HG03103 (cell line): ENCODE measurements around the gene VTI1A.
"Not testable (repeated sequence)": the region's sequence is repeated elsewhere in the genome, so short reads cannot be mapped to it uniquely, and the experiment has no call there.

Experiments used
- ATAC-seq: cut with Tn5 transposase; IDR thresholded peaks from one replicate; pipeline ENCODE4 v1.9.1; 2021; ENCODE audit warnings: low read depth; ENCODE audit not compliant: unreplicated experiment

Gene VTI1A

DNA sequence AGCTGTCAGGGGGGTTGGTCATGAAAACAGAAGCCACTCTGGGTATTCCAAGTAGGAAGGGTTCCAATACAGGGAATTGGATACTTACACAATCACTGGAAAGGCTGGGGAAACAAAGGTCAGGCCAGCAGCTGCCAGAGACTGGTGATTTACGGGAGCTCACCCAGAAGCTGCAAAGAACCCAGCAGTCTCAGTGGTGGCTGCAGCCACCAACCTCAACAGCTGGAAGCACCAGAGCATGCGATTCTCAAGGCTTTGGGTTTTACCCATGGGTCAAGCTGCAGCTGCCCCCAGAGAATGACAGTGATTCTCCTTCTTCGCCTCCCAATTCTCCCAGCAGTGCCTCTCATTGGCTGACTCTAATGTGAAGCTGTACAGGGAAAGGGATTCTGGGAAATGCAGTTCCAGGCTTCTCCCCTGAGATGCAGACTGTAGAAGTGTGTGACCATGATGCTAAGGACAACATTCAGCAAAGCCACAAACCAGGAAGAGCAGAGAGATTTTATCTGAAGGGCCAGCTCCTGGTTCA lies 395.9 kb downstream of the VTI1A start:
- peak; percentile 82 for ATAC-seq

DNA sequence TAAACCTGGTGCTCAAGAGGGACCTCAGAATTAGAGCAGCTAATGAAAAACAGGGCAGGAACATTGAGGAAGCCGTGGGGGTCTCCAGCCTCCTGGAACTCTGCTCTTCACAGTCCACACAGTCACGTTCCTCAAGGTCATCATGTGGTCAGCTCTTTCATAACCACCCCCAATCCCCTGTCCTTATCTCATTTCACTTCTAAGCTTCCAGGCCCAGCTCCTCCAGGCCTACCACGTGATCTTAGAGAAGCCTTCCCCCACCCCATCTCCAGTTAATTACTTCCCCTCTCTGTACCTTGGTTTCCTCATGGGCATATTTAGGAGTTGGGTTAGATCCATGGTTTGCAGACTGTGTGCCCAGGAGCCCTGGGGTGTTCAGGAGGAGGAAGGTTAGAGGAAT lies 396.6 kb downstream of the VTI1A start:
- no peak for ATAC-seq

DNA sequence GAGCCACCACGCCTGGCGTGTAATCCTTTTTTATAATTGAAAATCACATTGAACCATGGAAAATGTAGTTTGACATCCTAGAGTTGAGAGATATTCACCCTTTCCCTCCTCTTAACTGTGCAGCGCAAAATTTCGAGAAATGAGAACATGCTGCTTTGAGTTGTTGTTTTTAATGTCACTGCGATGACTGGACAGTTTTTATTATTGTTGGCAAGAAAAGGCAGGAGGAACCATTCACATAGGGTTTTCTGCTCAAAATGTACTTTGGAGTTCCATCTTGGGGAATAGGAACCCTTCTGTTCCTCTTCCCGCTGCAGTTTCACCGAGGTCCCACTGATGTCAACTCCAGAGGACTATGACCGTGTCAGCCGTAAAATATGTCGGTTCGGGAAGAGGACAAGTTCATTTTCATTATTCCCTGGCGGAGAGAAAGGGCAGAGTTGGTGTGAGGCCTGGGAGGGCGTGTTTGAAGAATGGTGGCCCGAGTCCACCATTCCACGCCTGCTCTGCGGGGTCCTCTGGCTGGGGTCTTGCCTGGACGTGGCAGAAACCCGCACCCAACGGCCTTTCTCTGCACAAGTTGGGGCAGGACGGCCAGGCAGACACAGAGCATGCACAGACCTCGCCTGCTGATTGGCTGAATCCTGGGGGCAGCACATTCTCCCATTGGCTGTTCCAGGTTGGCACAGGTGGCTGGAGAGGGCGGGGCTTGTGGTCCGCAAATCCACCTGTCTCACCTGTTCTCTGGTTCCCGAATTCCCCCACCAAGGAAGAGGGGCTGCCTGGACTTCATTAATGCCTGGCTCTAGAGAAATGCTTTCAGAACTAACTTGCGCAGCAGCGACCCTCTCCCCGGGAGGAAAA lies 397.9 kb downstream of the VTI1A start:
- ATAC-seq: no peak

GRCh38 chr10:112847778-112848177 lies 400.8 kb downstream of the VTI1A start:
- no peak for ATAC-seq

- ATAC-seq: no peak
Observed at GRCh38 chr10:112848228-112848627, 401.2 kb downstream of the VTI1A start.

DNA sequence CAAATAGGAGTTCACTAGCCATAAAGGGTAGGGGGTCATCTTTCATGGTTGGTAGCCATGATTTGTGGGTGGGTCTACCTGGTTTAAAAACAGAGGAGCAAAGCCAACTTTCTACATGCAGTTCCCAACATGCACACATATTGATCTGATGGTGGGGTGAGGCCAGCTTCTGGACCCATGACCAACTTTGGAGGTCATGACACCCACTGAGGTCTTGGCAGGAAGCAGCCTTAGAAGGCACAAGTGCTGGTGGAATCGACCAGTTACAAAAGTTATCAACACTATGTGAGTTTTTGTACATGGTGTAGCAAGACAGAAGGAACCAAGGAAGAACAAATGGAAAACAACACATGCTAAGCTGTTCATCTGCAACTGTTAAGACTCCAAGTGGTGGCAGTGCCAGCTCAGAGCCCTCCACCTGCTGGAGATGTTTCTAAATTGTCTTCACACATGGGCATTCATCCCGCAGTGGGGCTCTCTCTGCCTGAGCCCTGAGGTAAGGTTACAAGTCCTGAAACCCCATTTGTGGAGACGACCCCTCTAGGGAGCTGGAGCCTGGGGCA lies 401.9 kb downstream of the VTI1A start:
- no peak for ATAC-seq

DNA sequence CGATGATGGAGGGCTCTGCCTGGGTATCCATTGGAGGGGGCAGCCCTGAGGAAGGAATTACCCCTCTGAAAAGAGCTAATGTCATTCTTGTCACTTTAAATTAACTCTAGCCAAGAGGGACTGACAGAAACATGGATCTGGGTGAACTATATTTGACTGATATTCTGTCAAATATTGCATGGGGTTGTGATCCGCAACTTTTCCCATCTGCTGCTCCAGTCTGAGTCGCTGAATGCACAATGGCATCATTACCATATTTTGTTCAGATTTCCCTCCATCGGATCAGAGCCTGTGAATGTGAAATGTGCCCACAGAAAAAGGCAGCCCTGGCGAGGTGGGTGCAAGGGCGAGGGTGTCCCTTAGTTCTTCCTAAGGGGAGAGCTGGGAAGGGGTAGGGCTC lies 402.5 kb downstream of the VTI1A start:
- ATAC-seq: no peak

- no peak for ATAC-seq
Observed at GRCh38 chr10:112851181-112851580, 404.2 kb downstream of the VTI1A start.

GRCh38 chr10:112851588-112852211 lies 404.7 kb downstream of the VTI1A start:
- ATAC-seq: no peak

DNA sequence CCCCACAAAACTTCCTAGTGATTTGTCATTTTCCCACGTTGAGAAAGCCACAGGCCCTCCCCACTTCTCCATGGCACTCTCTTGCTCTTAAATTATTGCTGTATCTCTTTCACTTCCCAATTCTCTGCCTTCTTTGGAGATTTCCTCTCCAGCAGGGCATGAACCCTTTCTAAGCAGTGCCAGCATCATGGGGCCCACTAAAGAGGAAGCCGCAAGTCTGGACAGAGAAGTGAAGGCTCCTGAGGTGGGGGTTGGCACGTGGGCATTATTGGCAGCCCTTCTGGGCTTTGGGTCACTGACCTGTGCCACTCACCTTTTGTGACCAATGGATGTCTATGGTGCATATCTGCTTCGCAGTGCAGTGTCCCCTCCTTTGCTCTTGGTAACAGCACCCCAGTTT lies 405.3 kb downstream of the VTI1A start:
- ATAC-seq: no peak

DNA sequence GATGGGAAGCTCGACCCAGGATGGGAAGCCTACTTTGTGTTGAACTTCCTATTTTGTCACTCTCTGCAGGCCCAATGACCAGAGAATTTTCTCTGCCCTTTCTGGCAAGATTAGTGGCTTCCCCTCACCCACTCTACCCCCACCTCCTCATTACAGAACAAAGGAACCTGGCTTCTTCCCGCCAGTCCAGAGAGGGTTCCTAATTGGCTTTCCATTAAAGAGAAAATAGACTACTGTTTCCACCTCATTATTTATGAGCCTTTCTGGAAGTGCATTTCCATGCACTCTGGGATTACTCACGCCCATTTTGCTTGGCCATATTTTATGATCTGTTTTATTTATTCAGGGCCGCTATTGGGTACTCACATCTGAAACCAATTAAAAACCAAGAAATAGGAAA lies 408.1 kb downstream of the VTI1A start:
- no peak for ATAC-seq

DNA sequence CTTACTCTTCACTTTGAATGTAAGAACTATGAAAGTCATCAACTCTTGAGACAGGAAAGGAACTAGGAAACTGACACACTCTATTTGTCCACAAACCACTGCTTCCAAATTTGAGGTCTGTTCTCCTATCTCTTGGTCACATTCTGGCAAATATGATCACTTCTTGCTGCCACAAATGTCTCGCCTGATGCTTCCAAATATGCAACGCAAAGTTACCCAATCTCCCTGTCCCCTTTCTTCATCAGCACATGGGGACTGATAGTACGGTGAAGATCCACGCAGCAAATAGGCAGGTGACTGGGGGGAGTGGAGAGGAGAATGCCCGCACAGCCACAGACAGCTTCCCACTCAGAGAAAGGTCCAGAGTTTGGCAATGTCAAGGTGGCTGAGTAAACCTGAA lies 410.5 kb downstream of the VTI1A start:
- ATAC-seq: no peak

DNA sequence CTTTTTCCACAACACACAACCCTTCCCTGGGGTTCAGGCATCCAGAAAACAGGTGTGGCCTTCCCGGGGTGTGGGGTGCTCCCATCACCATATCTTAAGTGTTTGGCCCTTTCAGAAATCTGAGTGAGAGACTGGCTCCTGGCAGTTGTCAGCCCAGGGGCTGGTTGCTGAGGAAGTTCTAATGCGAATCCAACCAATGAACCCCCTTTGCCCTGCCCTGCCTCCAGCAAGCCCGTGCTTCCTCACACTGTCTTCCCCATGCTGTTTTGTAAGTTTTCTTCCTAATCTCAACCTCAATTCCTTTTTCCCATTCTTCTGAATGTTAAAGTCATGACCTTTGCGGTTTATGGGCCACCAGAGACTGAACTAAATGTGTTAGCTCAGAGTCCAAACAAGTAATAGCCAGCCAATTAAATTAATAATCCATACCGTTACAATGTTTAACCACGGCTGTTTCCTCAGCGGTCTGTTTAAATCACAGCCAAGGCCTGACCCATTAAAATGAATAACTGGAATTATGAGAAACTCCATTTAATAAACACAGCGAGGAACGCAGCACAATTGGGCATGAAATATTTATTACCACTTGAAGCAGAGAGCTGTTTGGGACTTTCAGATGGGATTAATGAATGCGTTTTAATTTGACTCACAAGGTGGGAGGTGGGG lies 412.1 kb downstream of the VTI1A start:
- ATAC-seq: no peak

DNA sequence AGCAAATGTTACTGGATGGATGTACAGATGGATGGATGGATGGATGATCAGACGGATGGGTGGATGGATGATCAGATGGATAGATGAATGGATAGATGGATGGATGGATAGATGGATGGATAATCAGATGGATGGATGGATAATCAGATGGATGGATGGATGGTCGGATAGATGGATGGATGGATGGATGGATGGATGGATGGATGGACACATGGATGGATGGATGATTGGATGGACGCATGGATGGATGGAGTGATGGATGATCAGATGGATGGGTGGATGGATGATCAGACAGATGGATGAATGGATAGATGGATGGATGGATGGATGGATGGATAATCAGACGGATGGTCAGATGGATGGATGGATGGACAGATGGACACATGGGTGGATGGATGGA lies 412.8 kb downstream of the VTI1A start:
- ATAC-seq: no peak

DNA sequence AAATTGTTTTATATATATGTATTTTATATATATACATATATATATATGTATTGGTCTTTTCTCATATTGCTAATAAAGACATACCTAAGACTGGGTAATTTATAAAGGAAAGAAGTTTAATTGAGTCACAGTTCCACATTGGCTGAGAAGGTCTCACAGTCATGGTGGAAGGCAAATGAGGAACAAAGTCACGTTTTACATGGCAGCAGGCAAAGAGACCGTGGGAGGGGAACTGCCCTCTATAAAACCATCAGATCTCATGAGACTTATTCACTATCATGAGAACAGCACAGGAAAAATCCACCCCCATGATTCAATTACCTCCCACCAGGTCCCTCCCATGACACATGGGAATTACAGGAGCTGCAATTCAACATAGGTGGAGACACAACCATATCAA lies 416.4 kb downstream of the VTI1A start:
- ATAC-seq: not testable (repeated sequence)
